ENCODE data around the gene CACNA1I.

DNA sequence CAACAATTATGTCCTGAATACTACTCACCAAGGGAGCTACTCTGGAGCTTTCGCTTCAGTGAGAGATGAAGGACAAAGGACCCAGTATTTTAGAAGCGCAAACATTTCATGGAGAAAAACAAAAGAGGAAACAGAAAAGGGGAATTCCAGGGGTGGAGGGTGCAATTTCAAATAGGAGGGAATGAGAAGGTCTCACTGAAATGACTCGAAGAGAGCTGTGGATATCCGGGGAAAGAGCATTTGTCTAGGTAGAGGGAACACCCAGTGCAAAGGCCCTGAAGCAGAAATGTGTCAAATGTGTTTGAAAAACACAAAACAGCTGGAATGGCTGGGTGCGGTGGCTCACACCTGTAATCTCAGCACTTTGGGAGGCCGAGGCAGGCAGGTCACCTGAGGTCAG, 40.4 kb upstream of the CACNA1I start:
- TF ChIP-seq, protein P1, sequence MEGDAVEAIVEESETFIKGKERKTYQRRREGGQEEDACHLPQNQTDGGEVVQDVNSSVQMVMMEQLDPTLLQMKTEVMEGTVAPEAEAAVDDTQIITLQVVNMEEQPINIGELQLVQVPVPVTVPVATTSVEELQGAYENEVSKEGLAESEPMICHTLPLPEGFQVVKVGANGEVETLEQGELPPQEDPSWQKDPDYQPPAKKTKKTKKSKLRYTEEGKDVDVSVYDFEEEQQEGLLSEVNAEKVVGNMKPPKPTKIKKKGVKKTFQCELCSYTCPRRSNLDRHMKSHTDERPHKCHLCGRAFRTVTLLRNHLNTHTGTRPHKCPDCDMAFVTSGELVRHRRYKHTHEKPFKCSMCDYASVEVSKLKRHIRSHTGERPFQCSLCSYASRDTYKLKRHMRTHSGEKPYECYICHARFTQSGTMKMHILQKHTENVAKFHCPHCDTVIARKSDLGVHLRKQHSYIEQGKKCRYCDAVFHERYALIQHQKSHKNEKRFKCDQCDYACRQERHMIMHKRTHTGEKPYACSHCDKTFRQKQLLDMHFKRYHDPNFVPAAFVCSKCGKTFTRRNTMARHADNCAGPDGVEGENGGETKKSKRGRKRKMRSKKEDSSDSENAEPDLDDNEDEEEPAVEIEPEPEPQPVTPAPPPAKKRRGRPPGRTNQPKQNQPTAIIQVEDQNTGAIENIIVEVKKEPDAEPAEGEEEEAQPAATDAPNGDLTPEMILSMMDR (conservative IDR thresholded peaks at IDR 0.05): no peak
- TF ChIP-seq ZFX (IDR thresholded peaks at IDR 0.05): no peak
